Hematopoietic multipotent progenitor cell treated with erythropoietin and hydrocortisone succinate and interleukin-3 and kit ligand, for 15 days (in vitro differentiated cells): Measurements from ENCODE around the gene VTI1A.
"Not testable (repeated sequence)": the region's sequence is repeated elsewhere in the genome, so short reads cannot be mapped to it uniquely, and the experiment has no call there.

ENCODE experiments used
- DNase-seq: peaks from one replicate; pipeline ENCODE4 v3.0.0-alpha.2; 2015; ENCODE audit warnings: low spot score

Gene VTI1A

DNA sequence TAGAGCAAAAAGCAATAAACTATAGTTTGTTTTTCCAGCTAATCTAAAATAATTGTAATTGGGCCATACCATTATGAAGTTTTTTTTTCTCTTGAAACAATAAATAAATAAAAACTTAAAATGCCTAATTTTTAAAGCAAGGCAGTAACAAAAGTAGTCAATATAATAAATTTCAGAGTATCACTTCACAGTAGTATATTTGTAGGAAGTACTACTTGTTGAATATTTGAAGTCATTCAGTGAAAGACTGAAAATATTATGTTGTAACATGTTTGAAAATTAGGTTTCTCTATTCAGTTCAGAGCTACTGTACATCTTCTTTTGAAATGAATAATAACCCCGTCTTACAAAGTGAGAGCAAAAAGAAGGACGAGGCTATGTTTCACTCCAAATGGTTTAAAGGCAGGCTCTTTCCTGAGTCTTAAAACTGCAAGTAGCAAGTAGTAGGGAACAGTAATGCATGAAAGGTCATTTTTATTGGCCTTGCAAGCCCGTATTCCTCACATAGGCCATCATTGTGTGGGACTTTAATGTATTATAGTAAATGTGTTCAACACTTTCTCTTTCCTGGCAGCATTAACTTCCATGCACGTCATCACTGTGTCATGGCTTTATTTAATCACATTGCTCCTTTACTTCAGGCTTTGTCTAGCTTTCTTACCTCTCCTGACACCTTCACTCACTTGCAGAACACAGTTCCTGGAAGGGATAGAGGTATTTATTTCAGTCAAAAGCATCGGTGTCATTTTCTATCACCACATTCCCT, 141.4 kb downstream of the VTI1A start:
- DNase-seq: no peak

DNA sequence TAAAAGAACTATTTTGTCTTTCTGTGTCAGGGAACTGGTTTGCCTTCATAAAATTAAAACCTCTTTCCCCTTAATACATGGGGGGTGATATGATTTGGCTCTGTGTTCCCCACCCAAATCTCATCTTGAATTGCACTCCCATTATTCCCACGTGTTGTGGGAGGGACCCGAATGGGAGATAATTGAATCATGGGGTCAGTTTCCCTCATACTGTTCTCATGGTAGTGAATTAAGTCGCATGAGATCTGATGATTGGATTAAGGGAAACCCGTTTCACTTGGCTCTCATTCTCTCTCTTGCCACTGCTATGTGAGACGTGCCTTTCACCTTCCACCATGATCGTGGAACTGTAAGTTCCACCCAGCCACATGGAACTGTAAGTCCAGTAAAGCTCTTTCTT, 142.1 kb downstream of the VTI1A start:
- no peak for DNase-seq

DNA sequence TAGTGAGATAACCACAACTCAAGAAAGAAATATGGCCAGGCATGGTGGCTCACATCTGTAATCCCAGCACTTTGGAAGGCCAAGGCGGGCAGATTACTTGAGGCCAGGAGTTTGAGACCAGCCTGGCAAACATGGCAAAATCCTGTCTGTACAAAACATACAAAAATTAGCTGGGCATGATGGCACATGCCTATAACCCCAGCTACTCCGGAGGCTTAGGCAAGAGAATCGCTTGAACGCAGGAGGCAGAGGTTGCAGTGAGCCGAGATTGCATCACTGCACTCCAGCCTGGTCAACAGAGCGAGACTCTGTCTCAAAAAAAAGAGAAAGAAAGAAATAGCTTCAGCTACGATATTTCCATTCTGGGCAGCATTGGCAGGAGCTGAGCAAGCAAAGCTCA, 143.8 kb downstream of the VTI1A start:
- DNase-seq: not testable (repeated sequence)

DNA sequence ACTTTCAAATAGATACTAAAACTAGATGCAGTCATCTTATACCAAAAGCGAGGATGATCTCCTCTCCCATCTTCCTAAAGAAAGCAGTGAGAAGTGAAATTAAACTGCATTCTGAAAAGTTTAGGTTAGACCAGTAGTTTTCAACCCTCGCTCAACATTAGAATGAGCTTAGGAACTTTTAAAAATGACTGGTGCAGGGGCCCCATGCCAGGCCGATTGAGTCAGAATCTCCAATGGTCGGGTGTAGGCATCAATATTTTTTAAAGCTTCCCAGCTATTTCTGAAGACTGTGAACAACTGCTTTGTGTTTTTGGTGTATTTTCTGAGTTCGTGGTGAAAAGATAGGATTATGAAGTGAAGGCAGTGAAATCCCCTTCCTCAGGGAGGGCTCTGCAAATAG, 146.0 kb downstream of the VTI1A start:
- no peak for DNase-seq

DNA sequence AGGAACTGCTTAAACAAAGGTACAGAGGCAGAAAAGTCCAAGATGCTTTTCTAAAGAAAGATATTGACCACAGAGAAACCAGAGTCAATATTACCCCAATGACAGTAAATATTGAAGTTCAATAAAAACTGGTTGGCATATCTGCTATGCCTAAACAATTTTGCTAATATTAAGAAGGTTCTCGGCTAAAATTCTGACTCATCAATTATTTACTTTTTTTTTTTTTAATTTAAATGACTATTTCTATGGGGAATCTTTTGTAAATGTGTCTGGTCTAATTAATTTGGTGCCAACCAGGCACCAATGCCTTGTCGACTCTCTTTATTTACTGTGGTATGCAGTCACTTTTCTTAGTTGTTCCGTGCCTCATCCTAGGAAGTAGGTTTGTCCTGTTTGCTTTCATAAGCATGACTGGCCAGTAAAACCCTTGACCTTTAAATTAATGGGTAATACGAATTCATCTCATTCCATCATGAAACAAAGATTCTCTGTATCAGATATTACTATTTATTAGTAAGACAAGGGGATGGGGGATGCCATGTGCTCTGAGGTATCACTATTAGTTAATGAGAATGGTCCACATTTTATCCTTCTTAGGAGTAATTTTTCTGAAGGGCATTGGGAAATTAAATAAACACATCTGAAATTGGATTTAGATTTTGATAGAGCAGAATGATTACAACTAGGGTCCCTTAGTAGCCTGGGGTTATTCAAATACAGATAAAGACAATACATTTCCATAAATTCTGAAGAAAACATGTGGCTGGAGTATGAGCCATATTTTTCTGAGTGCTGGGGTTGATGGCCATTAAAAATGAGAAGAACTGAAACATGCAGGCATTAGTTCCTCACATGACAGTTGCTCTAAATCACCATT, 154.4 kb downstream of the VTI1A start:
- DNase-seq: no peak

DNA sequence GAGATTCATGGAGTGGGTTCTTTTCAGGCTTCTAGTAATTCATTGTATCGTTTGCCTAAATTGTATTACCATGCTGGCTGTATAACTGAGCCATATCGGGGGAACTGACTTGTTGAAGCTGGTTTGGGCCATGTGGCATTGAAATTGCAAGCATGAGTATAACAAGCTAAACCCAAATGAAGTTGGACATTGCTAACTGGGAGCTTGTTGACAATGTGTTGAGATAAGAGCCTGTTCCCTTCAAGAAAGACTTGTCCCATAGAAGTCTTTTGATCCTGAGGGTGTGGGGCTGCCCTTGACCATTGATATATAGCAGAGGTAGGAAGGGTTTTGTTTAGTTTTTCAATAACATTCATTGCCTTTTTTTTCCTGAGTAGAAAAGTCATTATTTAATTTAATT, 156.0 kb downstream of the VTI1A start:
- DNase-seq: no peak

DNA sequence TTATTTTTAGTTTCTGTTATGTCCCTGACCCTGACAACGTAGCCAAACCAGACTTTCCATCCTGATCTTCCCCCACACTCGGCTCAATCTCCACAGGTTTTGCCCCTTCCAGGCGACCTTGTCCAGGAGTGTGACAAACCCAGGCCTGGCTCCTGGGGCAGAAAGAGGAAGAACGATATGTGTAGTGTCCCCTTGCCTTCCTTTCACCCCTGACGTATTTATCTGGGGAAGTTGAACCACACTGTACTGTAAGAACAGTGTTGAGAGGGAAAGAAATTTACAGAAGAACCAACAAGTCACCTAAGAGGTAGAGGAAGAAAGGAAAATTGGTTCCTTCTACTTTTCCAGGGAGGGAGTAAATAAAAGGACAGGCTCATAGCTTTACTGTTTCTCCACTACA, 158.0 kb downstream of the VTI1A start:
- DNase-seq: no peak

DNA sequence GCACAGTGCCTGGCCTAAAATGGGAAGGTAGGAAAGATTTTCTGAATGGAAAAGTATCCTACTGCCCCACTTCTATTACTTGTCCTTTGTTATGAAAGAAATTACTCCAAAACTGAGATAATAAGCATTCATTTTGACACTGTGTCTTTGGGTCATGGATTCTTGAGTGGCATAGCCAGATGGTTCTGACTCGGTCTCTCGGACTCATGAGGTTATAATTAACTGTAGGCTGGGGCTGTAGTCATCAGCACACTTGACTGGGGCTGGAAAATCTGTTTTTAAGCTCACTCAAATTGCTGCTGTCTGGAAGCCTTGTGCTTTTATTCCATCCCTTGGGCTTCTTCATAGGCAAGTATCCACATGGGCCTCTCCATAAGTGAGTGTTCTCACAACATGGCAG, 160.5 kb downstream of the VTI1A start:
- no peak for DNase-seq

DNA sequence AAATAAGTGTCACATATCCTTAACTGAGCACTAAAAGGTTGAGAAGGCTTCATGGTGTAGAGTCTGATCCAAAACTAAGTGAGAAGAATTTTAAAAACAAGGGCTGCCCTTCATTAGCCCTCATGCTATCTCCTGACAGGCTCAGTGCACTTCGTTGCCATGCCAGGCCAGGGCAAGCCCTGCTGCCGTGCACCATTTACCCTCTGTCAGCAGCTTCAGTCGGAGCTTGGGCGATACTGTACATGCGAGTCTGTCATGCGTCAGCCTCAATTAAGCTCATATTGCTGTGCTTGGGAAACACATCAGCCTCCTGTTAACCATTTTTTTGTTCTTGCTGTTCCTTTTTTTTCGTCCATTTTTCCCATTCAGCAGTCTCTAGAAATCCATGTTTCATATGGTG, 166.6 kb downstream of the VTI1A start:
- DNase-seq: no peak

DNA sequence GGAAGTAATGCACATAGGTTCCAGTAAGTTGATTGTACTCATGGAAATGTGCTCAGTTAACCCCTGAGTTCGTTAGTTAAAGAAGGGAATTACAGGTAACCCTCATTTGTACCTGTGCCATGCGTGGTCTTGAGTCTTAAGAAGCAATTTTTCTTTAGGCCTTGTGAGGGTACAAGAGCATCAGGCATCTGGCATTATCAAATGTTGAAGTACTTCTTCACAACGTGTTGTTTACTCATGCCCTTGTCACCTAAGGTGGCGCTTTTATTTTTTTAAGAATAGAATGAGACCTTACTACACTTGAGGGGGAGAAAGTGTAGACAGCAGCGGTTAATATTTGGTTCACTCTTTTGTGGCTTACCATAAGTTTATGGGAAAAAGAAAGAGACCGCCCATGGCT, 167.1 kb downstream of the VTI1A start:
- no peak for DNase-seq

DNA sequence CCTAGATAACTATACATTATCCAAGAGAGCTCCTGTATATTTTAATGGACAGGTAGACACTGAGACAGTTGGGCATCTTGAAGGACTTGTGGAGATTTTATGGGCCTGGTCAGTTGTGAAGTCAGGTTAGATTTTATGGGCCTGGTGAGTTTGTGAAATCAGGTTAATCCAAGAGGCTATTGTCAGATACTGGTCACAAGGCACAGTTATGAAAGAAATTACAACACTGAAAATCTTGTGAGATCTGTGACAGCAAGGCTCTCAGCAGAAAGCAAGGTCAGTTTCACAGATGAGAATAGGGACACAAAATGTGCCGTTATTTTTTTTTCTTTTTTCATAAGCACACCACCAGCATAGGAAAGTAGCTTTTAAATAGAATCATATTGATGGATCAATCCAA, 167.6 kb downstream of the VTI1A start:
- no peak for DNase-seq

DNA sequence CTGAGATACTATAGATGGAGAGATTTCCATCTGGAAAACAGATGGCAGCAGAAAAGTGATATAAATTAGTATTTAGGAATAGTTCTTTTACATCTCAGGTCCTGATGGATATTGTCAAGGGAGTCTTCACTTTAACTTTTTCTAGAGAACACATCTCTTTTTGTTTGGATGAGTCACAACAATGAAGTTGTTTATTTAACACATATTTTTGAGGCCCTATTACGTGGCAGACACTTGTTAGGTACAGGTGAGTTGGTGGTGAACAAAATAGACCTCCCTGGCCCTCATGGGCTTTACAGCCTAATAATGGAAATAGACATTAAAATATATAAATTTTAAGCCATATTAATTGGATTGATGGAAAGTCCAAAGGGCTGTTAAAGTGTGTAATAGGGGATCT, 168.3 kb downstream of the VTI1A start:
- no peak for DNase-seq

DNA sequence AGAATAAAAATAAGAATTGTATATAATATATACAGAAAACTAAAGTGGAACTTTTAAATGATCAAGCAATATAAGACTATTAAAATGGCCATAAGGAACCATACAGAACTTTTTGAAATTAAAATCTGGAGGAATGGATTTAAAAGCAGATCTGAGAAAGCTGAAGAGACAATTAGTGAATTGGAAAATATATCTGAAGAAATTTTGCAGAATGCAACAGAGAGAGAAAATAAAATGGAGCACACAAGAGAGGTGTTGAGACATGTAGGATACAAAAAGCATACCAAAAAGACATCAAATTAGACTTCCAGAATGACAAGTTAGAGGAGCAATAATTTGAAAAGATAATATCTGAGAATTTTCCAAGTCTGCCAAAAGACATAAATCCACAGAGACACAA, 169.6 kb downstream of the VTI1A start:
- no peak for DNase-seq

DNA sequence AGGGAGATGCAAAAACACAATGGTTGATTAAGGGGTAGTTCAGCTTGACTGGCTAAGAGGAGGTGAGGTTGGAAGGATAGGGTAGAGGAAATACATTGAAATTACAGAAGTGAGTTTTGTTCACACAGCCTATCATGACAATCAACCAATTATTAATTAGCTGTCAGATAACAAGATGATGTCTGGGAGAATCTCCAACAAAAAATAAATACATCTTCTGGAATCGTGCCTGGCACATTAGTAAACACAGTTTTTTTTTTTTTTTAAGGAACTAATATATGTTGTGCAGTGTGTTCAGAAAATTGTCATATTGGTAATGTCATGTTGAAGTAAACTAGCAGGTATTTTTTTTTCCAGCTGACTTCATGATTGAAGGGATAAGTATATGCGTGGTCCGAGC, 171.8 kb downstream of the VTI1A start:
- DNase-seq: no peak

DNA sequence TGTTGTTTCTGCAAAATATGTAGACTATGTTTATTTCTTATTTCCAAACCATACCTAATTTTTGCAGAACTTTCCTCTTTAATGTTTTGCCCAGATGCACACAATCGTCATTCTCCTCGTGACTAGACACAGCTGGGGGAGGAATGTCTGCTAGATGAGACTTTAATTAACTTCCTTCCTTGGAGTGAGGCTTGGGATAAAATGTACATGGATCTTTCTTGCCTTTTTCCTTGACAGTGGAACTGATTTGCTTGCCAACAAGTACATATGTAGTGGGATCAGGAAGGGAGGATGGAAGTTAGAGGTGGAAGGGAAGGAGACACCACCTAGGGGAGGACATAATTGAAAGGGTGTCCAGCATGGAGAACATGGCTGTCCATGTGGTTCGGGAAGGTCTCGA, 172.5 kb downstream of the VTI1A start:
- no peak for DNase-seq

DNA sequence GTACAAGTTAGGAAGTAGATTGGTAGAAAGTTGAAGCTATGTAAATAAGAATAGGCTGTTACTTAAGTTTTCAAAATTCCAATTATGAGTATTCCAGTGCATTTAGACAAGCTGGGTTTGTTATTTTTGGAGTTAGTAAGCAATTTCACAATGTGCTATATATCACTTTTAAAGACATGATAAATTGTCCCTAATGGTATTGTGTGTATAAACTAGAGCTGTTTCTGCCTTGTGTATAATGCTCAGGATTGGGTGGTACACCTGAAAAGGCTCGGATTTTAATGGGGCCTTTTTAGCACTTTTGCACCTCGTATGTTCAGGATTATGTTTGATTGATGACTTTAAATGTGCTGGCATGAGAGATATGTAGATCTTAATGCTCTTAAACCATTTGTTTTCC, 175.8 kb downstream of the VTI1A start:
- DNase-seq: no peak

DNA sequence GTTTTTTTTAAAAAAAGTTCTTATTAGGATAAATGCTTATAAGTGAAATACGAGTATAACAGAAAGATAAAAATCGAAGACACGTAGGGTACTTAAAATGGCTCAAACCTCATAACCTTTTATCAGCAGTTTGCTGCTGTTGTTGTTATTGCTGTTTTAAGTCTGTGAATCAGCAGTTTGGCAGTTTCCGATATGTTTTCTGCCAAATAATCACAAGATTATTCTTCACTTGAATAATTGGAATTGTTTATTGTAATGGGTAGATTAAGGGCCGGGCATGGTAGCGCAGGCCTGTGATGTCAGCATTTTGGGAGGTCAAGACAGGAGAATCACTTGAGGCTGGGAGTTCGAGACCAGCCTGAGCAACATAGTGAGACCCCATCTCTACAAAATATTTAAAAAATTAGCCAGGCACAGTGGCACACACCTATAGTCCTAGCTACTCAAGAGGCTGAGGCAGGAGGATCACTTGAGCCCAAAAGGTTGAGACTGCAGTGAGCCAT, 177.6 kb downstream of the VTI1A start:
- no peak for DNase-seq

DNA sequence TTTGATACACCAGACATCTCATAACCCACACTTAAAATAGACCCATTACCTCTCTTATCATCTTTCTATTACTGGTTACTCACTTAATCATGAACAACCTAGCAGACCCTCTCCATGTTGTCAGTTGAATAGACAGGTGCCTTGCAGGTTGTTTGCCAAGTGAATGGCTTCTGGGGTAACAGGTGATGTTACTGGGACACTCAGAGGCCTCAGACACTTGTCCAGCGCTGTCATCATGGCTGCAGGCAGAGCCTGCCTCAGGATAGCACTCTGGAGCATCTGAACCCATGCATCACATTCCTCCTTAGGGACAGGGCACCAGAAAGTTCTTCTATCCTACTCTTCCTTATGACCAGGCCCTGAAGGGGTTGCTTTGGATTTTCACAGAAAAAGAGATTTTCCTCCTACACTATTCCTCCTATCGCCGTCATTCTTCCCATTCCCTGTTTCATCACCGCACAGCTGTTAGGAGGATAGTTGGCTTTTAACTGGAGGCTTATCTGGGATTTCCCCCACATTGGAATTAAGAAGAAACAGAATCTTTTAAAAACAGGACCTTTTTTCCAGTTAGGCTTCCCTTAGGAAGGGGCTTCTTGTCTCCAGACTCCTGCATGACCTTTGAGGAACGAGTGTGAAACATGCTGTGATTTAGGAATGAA, 182.1 kb downstream of the VTI1A start:
- DNase-seq: no peak

DNA sequence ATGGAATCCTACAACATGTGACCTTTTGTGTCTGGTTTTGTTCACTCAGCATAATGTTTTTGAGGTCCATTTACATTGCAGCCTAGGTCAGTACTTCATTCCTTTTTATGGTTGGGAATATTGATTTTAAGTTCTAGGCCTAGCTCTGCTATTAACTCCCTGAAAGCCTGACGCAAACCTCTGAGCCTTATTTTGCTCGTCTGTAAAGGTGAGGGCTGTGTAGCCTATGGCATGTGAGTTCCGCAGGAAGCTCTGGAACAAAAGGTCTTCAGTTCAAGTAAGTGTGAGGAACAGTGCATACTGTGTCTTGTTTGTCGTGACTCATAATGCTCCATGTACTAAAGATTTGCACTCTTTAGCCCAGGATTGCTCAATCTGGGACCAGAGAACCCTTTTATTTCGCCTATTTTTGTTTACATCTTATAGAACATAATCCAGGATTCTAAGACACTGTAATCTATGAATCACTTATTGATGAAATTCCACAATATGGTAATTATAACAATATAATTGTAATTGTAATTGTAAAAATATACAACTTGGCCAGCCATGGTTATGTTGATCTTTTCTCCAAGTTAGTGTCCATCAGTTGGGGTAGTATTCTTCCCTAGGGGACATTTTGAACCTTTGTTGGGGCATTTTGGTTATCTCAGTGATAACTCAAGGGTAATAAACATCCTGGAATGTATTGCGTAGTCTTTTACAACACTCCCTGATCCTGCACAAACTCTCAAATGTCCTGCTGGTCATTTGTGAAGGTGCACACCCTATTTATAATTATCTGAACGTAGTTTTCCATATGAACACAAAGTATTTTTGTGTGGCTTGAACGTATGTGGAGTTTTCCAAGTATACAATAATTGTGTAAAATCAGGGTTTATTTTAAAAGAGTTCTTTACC, 184.7 kb downstream of the VTI1A start:
- DNase-seq: no peak

DNA sequence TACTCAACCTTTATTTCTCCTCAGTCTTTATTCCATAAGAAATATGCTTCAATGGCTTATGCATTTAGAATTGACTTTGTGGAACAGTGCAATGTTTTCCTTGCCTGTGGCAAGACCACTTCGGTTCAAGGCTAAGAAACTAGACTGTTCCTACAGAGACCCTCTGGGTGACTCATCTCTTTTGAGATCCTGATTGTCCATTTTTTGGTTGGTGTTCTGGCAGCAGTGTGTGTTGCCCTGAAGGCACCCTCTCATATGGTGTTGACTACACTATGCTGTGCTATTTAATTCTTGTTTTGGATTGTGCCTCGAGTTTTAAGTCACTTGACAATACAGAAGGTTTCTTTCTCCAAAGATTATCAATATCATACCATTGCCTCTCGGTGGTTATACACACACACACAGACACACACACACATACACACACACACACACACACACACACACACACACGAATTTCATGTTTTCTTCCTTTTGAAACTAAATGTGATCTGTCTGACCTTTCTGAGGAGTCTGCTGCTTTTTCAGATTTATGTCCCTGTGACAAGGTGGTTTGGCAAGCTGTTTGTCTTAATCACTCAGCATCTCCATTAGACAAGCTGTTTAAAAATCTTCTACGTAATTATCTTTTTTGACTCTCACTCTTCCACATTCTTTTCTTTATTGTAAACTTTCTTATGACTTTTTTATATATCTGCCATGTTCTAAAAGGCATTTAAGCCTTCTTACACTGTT, 187.2 kb downstream of the VTI1A start:
- DNase-seq: no peak

DNA sequence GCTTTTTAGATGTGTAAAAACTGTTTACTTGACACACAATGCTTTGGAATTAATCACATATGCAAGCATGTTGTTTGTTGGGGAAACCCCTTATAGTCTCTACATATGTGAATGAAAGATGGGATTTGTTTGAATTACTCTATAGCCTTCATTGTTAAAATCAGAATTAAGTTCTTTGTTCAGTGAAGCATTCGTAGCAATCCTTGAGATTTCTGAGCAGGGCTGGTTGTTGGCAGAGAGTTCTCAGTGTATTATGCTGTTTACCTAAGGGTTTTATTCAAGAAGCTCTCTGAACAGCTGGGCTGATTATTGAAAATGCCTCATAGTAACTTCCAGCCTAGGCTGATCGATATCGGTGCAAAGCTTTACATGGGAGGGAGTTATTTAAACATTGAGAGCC, 190.9 kb downstream of the VTI1A start:
- DNase-seq: no peak
